Epithelial cell of proximal tubule (primary cell): ENCODE measurements around the gene FICD. TPM values are rescaled to one million over a fixed set of nuclear protein-coding genes. Genes with fewer than 3 reads are reported as not detected.
"Not testable (repeated sequence)": the region's sequence is repeated elsewhere in the genome, so short reads cannot be mapped to it uniquely, and the experiment has no call there.

ENCODE experiments used
- DNase-seq: peaks from one replicate; pipeline ENCODE4 v3.0.0-alpha.2; 2011; ENCODE audit warnings: low read depth
- H3K4me3 ChIP-seq: 2 replicates; pipeline ENCODE4 v1.5.1; 2011; ENCODE audit warnings: low read depth, mild to moderate bottlenecking, low read length
- total RNA-seq: library from RNA; depleted of rRNA; stranded (reverse); fragments of >200 nt; gene quantifications from 2 replicates; pipeline ENCODE4 v1.2.3, GENCODE V29; 2015
- TF ChIP-seq, protein P1 (sequence below): conservative IDR thresholded peaks from 2 replicates; pipeline ENCODE4 v1.5.1; 2012; ENCODE audit warnings: low read depth, mild to moderate bottlenecking, low read length

The FICD gene
- total RNA-seq, 1 donor from 2014 or later, result 3.3 TPM

DNA sequence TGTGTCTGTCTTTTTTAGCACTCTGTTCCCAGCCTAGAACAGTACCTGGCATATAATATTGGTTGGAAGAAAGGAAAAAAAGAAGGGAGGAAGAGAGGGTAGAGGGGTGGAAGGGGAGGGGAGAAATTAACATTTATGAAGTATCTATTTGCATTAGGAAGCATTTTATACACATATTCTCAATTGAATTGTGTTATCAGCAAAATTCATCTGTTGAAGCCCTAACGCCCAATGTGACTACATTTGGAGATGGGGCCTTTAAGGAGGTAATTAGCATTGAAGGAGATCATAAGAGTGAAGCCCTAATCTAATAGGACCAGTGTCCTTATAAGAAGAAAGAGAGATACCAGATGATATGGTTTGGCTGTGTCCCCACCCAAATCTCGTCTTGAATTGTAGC lies 30.2 kb upstream of the FICD start:
- no peak overlapping the region for H3K4me3 ChIP-seq
- TF ChIP-seq, protein P1, sequence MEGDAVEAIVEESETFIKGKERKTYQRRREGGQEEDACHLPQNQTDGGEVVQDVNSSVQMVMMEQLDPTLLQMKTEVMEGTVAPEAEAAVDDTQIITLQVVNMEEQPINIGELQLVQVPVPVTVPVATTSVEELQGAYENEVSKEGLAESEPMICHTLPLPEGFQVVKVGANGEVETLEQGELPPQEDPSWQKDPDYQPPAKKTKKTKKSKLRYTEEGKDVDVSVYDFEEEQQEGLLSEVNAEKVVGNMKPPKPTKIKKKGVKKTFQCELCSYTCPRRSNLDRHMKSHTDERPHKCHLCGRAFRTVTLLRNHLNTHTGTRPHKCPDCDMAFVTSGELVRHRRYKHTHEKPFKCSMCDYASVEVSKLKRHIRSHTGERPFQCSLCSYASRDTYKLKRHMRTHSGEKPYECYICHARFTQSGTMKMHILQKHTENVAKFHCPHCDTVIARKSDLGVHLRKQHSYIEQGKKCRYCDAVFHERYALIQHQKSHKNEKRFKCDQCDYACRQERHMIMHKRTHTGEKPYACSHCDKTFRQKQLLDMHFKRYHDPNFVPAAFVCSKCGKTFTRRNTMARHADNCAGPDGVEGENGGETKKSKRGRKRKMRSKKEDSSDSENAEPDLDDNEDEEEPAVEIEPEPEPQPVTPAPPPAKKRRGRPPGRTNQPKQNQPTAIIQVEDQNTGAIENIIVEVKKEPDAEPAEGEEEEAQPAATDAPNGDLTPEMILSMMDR, result no peak
- DNase-seq, result no peak

DNA sequence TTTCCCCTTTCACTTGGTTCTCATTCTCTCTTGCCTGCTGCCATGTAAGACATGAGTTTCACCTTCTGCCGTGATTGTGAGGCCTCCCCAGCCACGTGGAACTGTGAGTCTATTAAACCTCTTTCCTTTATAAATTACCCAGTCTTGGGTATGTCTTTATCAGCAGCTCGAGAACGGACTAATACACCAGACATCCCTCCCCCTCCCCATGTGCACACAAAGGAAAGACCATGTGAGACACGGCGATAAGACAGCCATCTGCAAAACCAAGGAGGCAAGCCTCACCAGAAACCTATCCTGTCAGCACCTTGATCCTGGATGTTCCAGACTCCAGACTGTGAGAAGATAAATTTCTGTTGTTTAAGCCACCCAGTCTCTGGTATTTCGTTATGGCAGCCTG lies 29.7 kb upstream of the FICD start:
- DNase-seq, H3K4me3 ChIP-seq: not testable (repeated sequence)

DNA sequence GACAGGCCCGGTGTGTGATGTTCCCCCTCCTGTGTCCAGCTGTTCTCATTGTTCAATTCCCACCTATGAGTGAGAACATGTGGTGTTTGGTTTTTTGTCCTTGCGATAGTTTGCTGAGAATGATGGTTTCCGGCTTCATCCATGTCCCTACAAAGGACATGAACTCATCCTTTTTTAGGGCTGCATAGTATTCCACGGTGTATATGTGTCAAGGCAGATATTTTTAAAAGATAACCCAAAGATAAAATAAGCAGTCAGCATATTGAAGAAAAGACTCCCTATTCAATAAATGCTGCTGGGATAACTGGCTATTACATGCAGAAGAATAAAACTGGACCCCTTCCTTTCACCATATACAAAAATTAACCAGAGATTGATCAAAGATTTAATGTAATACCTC lies 28.0 kb upstream of the FICD start:
- H3K4me3 ChIP-seq, DNase-seq: not testable (repeated sequence)

DNA sequence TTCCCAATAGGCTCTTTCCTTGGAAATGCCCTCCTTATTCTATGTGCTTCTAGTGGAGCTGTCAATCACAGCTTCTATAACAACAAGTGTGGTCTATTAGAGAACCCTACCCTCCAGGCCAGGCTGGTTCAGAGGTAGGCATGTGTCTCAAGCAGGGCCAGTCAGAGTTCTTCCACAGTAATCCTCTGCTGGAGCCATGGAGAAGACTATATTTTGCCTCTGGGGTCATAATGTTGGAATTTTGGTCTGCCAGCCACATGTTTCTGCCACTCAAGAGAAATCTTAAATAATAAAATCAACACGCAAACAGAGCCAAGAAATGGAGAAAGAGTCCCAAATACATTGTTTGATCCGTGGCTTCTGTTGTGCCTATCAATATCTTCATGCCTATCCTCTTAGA lies 23.8 kb upstream of the FICD start:
- H3K4me3 ChIP-seq, result no peak overlapping the region
- TF ChIP-seq, protein P1, result no peak
- DNase-seq, result no peak

DNA sequence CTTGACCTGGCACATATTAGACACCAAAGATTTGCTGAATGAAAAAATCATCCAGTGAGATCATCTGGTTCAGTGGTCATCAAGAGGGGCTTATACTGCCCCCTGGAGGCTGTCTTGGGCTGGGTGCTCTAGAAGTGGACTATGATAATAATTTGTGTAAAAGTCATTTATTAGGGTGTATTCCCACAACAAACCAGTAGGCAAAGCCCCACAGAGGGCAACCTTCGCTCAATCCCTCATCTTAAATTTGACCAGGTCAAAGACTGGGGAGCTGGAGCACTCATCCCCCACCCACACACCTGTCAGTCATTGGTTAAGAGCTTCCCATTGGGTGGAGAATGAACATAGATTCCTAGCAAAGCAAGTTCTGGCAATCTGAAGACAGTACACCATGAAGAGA lies 20.0 kb upstream of the FICD start:
- no peak for DNase-seq
- TF ChIP-seq, protein P1, result peak; percentile 82
- no peak overlapping the region for H3K4me3 ChIP-seq

DNA sequence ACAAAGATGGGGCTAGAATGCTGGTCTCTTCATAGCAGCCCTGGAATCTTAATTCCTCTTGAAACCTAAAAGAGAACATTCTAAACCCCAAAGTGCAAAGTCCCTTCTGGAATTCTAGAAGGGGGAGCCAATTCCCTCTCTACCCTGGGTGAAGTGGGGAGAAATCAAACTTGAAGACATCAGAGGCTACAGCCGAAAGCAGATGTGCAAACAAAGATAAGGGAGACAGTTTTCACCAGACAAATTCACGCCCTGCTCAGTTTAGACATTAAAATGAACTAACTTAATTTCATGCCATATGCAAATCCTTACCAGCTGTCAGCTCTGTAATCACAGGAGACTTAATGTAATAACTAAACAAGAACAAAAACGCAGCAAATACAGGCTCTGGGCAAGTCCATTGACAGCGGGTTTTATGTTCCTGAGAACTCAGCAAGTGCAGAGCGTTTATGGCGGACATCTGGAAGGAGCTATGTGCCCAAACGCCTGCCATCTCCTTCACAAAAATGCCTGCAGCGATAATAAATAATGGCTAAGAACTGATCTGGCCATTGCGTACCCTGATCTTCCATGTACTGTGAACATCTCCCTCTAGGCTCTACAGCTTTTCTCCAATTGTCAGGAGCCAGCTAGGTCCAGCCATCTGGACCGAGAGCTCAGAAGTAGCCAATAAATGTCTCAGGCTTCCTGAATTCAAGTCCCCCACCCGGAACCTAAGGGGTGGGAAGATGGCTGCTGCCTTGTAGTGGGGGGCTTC lies 19.1 kb upstream of the FICD start:
- H3K4me3 ChIP-seq, result no peak overlapping the region
- TF ChIP-seq, protein P1, result no peak
- no peak for DNase-seq

DNA sequence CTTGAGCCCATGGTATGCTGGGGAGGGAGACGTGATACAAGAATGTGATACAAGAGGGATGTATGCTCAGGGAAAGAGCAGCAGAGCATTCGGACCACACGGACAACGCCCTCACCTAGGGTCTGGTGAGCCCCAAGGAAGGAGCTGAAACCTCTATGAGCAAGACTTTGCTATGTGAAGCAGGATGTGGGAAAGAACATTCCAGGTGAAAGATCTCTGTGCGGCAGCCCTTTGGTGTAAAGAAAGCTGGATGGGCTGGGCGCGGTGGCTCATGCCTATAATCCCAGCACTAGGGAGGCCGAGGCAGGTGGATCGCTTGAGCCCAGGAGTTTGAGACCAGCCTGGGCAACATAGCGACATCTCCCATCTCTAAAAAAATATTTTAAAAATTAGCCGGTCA lies 16.9 kb upstream of the FICD start:
- no peak overlapping the region for H3K4me3 ChIP-seq
- DNase-seq, result no peak
- TF ChIP-seq, protein P1, result no peak

DNA sequence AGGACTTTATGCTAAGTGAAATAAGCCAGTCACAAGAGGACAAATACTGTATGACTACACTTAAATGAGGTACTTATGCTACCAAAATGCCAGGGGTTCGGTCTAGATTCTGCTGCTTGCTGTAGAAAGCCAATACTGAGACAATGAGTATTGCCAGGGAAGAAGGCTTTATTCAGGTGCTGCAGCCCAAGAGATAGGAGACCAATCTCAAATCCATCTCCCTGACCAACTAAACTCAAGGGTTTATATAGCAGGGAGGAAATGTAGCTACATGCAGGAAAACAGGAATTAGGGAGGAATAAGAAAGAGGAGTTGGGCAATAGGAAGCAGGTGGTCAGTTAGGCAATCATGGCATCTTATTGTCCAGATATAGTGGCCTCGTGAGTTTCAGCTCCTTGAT lies 12.2 kb upstream of the FICD start:
- no peak overlapping the region for H3K4me3 ChIP-seq
- TF ChIP-seq, protein P1, result no peak
- no peak for DNase-seq
